Esophagus squamous epithelium (tissue), 5 donors: Measurements from ENCODE around the gene STK10. TPM values are rescaled to one million over a fixed set of nuclear protein-coding genes. Genes with fewer than 3 reads are reported as not detected.

ENCODE experiments used
- DNase-seq: peaks from one replicate; lab custom pipeline; 2025; lab: John Stamatoyannopoulos, UW
- H3K27ac ChIP-seq, 4 donors: fragments of 200-600 bp; sonication (generic); one replicate each; pipeline ENCODE4 v1.5.1; 2016 to 2019; ENCODE audit warnings: mild to moderate bottlenecking in 1 of 4
- H3K27me3 ChIP-seq, 4 donors: fragments of 200-600 bp; sonication (generic); 1 replicate in 3 of 4; 2 replicates in 1 of 4; pipeline versions ENCODE4 v1.5.1 to v1.6.0; 2017 to 2021; ENCODE audit warnings: antibody characterized with exemption in 1 of 4
- H3K36me3 ChIP-seq, 3 donors: fragments of 200-600 bp; sonication (generic); one replicate each; pipeline ENCODE4 v1.5.1; 2016 to 2019
- H3K4me1 ChIP-seq, 3 donors: fragments of 200-600 bp; sonication (generic); one replicate each; pipeline ENCODE4 v1.5.1; 2017 to 2019
- H3K4me3 ChIP-seq, 4 donors: fragments of 200-600 bp; sonication (generic); 1 replicate in 3 of 4; 2 replicates in 1 of 4; pipeline ENCODE4 v1.5.1; 2016 to 2019; ENCODE audit warnings: mild to moderate bottlenecking in 2 of 4, moderate library complexity in 1 of 4
- H3K9me3 ChIP-seq, 3 donors: fragments of 200-600 bp; sonication (generic); one replicate each; pipeline ENCODE4 v1.5.1; 2016 to 2019
- CTCF ChIP-seq, 6 experiments: fragments of 450-650 bp in 4 of 6; fragments of 200-600 bp in 2 of 6; sonication (generic) in 2 of 6; IDR thresholded peaks; one replicate each; pipeline ENCODE4 v1.5.1; 2016 to 2019; ENCODE audit warnings: antibody characterized with exemption in 6 of 6, mild to moderate bottlenecking in 4 of 6, moderate library complexity in 4 of 6
- POLR2A ChIP-seq, 4 donors: fragments of 450-650 bp; IDR thresholded peaks; one replicate each; pipeline ENCODE4 v1.6.1; 2017; ENCODE audit warnings: antibody characterized with exemption in 4 of 4, mild to moderate bottlenecking in 4 of 4, moderate library complexity in 3 of 4
- WGBS, 2 donors: methylation state at CpG; one replicate each; pipeline ENCODE4 v1.1.5; 2018; 5-methylcytosine and 5-hydroxymethylcytosine counted together
- intact Hi-C: fragments of 100-400 bp; cut with DNase I; formaldehyde crosslinking; loops from one replicate; pipeline ENCODE4 v1.15.0; 2022
- total RNA-seq, 4 donors: library from RNA; depleted of rRNA; stranded (reverse); fragments of >200 nt; gene quantifications; one replicate each; pipeline ENCODE4 v1.1.0, GENCODE V29; 2016
- donor health status: DM: yes; HTN: yes; CAD: no.

The STK10 gene
- total RNA-seq, 4 donors from 2014 or later, result 5.4 to 15.6 (median 8.9) TPM

- Histone ChIP-seq H3K27me3 (no peaks in the 10 kb centered on the region), H3K9me3 (no peaks in the 10 kb centered on the region), H3K36me3 (peaks cover 0 to 11% (median 0%) of the 10 kb centered on the region in 3 donors), H3K27ac (no peak overlapping the region), H3K4me3 (no peak overlapping the region), H3K4me1 (peaks cover 5 to 27% (median 5%) of the 10 kb centered on the region in 3 donors)
- no peak for TF ChIP-seq CTCF (IDR thresholded peaks at IDR 0.05)
- TF ChIP-seq POLR2A (IDR thresholded peaks at IDR 0.05), result no peak
- intact Hi-C loops, result no loop called here
- DNase-seq, result no peak
- WGBS, 2 donors, result 89 to 90% methylated on average over 5 to 6 of the region's 15 CpGs
Measured at GRCh38 chr5:172144931-172145869, 42.8 kb downstream of the STK10 start.

GRCh38 chr5:172144291-172144815 is 43.7 kb downstream of the STK10 start:
- TF ChIP-seq POLR2A (IDR thresholded peaks at IDR 0.05) (no peak), CTCF (IDR thresholded peaks at IDR 0.05) (no peak)
- Histone ChIP-seq H3K36me3 (peaks cover 0 to 11% (median 0%) of the 10 kb centered on the region in 3 donors), H3K27ac (peak overlapping the region in 1 of 4 donors; percentile 21), H3K4me3 (no peak overlapping the region), H3K27me3 (no peaks in the 10 kb centered on the region), H3K4me1 (peaks cover 5 to 27% (median 5%) of the 10 kb centered on the region in 3 donors), H3K9me3 (no peaks in the 10 kb centered on the region)
- WGBS, 2 donors, result 86% methylated on average over 7 of the region's 10 CpGs; no CpG with 5 or more reads in 1 of the 2 donors
- DNase-seq, result no peak
- intact Hi-C loops, result no loop called here

GRCh38 chr5:172143875-172144274 is 44.1 kb downstream of the STK10 start:
- intact Hi-C loops, result no loop called here
- H3K27ac ChIP-seq, result peak overlapping the region in 1 of 4 donors; percentile 21

GRCh38 chr5:172142709-172143215 is 45.3 kb downstream of the STK10 start:
- no peak for DNase-seq
- TF ChIP-seq CTCF (IDR thresholded peaks at IDR 0.05) (no peak), POLR2A (IDR thresholded peaks at IDR 0.05) (no peak)
- Histone ChIP-seq H3K4me1 (peaks cover 5 to 23% (median 5%) of the 10 kb centered on the region in 3 donors), H3K9me3 (no peaks in the 10 kb centered on the region), H3K27me3 (no peaks in the 10 kb centered on the region), H3K36me3 (peaks cover 0 to 4% (median 0%) of the 10 kb centered on the region in 3 donors), H3K27ac (no peak overlapping the region), H3K4me3 (no peak overlapping the region)
- intact Hi-C loops, result no loop called here
- 87 to 89% methylated on average over 5 of the region's 5 CpGs for WGBS, 2 donors

More at GRCh38 chr5:172143875-172144274, 44.1 kb downstream of the STK10 start:
- H3K9me3 ChIP-seq, result no peaks in the 10 kb centered on the region
- WGBS, 2 donors, result 81 to 86% methylated on average over 6 of the region's 6 CpGs
- no peak for DNase-seq
- H3K27me3 ChIP-seq, result no peaks in the 10 kb centered on the region
- H3K36me3 ChIP-seq, result peaks cover 0 to 11% (median 0%) of the 10 kb centered on the region in 3 donors
- no peak overlapping the region for H3K4me3 ChIP-seq
- peaks cover 5 to 27% (median 5%) of the 10 kb centered on the region in 3 donors for H3K4me1 ChIP-seq
- TF ChIP-seq POLR2A (IDR thresholded peaks at IDR 0.05), result no peak
- no peak for TF ChIP-seq CTCF (IDR thresholded peaks at IDR 0.05)

- no peaks in the 10 kb centered on the region for H3K9me3 ChIP-seq
- no peak overlapping the region for H3K27ac ChIP-seq
- DNase-seq, result no peak
- WGBS, 2 donors, result 83 to 87% methylated on average over 5 of the region's 5 CpGs
- intact Hi-C loops, result no loop called here
- H3K4me1 ChIP-seq, result peaks cover 5 to 23% (median 5%) of the 10 kb centered on the region in 3 donors
- no peaks in the 10 kb centered on the region for H3K36me3 ChIP-seq
- H3K4me3 ChIP-seq, result no peak overlapping the region
- no peak for TF ChIP-seq CTCF (IDR thresholded peaks at IDR 0.05)
- TF ChIP-seq POLR2A (IDR thresholded peaks at IDR 0.05), result no peak
- H3K27me3 ChIP-seq, result no peaks in the 10 kb centered on the region
Measured at GRCh38 chr5:172141949-172142319, 46.1 kb downstream of the STK10 start.
